HepG2 (cell line): Measurements from ENCODE around the gene ZFP92. TPM values are rescaled to one million over a fixed set of nuclear protein-coding genes. Genes with fewer than 3 reads are reported as not detected.

Experiments used
- ATAC-seq: fragments of 200-7000 bp; cut with Tn5 transposase; 3 replicates; pipeline ENCODE4 v1.9.1; 2020; ENCODE audit warnings: mild to moderate bottlenecking, moderate library complexity
- BruUV-seq: library from RNA; stranded (reverse); fragments of 400-500 nt; replicated peaks from 2 replicates; lab custom pipeline; 2021; lab: Mats Ljungman, UMichigan
- CTCF ChIA-PET: fragments of 300-600 bp; formaldehyde crosslinking; extraction: SDS; loops from one replicate; lab custom pipeline; 2021; ENCODE audit warnings: low total read pairs, inconsistent platforms, low intra/inter-chr PET ratio; lab: Yijun Ruan, JAX
- POLR2A ChIA-PET: fragments of 350-600 bp; sonication (Branson Sonifier 250); formaldehyde crosslinking; loops from one replicate; lab custom pipeline; 2020; ENCODE audit warnings: antibody characterized with exemption, inconsistent platforms; lab: Yijun Ruan, JAX
- DNase-seq: peaks from one replicate; pipeline ENCODE4 v3.0.0-alpha.2; 2015; ENCODE audit warnings: low spot score
- FAIRE-seq: peaks from 3 replicates; lab custom pipeline; 2011; peaks lifted over from hg19 to GRCh38; lab: Jason Lieb, UNC
- H2AFZ ChIP-seq: one replicate; pipeline ENCODE4 v1.6.1; 2011; ENCODE audit warnings: low read length, inconsistent platforms
- H3K27ac ChIP-seq: fragments of 300-600 bp; 3 replicates; pipeline ENCODE4 v1.8.0; 2011; ENCODE audit warnings: mixed run types, mild to moderate bottlenecking, mixed read lengths, low read length, inconsistent platforms; ENCODE audit not compliant: insufficient read depth; ENCODE audit errors: extremely low read length
- H3K27me3 ChIP-seq, 2 experiments: fragments of 200-600 bp in 1 of 2; 2 replicates in 1 of 2; 3 replicates in 1 of 2; pipeline versions ENCODE4 v1.6.0 to v1.8.0; 2011; ENCODE audit warnings: low read length in 2 of 2, mild to moderate bottlenecking in 2 of 2, moderate library complexity in 2 of 2, inconsistent platforms in 1 of 2; ENCODE audit not compliant: insufficient read depth in 2 of 2, control insufficient read depth in 1 of 2
- H3K36me3 ChIP-seq, 2 experiments: fragments of 200-600 bp in 1 of 2; replicated peaks in 1 of 2; 2 replicates in 1 of 2; 3 replicates in 1 of 2; pipeline versions ENCODE4 v1.5.1 to v1.8.0; 2011; ENCODE audit warnings: low read length in 2 of 2, inconsistent platforms in 1 of 2; ENCODE audit not compliant: insufficient read depth in 2 of 2, control insufficient read depth in 1 of 2
- H3K4me1 ChIP-seq: 2 replicates; pipeline ENCODE4 v1.5.1; 2012; ENCODE audit warnings: low read length, inconsistent platforms; ENCODE audit not compliant: insufficient read depth
- H3K4me2 ChIP-seq: 2 replicates; pipeline ENCODE4 v1.6.0; 2011; ENCODE audit warnings: low read depth, low read length, inconsistent platforms
- H3K4me3 ChIP-seq, 3 experiments: fragments of 200-600 bp in 1 of 3; sonication (generic), shearing (Covaris generic) in 1 of 3; replicated peaks in 1 of 3; 2 replicates each; pipeline ENCODE4 v1.5.1; 2011 to 2016; ENCODE audit warnings: low read length in 3 of 3, inconsistent platforms in 2 of 3, low read depth in 2 of 3, mild to moderate bottlenecking in 2 of 3, control low read depth in 1 of 3, mixed read lengths in 1 of 3; ENCODE audit not compliant: insufficient read depth in 1 of 3
- H3K79me2 ChIP-seq: one replicate; pipeline ENCODE4 v1.6.1; 2011; ENCODE audit warnings: low read length, inconsistent platforms; ENCODE audit not compliant: insufficient read depth
- H3K9ac ChIP-seq: 2 replicates; pipeline ENCODE4 v1.6.0; 2011; ENCODE audit warnings: mild to moderate bottlenecking, low read depth, low read length, inconsistent platforms; ENCODE audit not compliant: insufficient read depth
- H3K9me3 ChIP-seq: 2 replicates; pipeline ENCODE4 v1.5.1; 2012; ENCODE audit warnings: mild to moderate bottlenecking, low read length
- H4K20me1 ChIP-seq: 2 replicates; pipeline ENCODE4 v1.6.0; 2011; ENCODE audit warnings: inconsistent platforms, mild to moderate bottlenecking, low read length, moderate library complexity; ENCODE audit not compliant: insufficient read depth
- ATF7-NPFF ChIP-seq: sonication (generic); formaldehyde crosslinking; IDR thresholded peaks from 2 replicates; pipeline ENCODE4 v1.8.1; 2023; ENCODE audit warnings: mild to moderate bottlenecking, low read depth, missing genetic modification reagents, moderate library complexity
- BORCS8-MEF2B ChIP-seq: sonication (generic); formaldehyde crosslinking; IDR thresholded peaks from 2 replicates; pipeline ENCODE4 v1.8.0; 2022; ENCODE audit warnings: mild to moderate bottlenecking, missing genetic modification reagents
- CCDC6 ChIP-seq: sonication (generic); formaldehyde crosslinking; IDR thresholded peaks from 2 replicates; pipeline ENCODE4 v1.8.1; 2022; ENCODE audit warnings: mild to moderate bottlenecking, missing genetic modification reagents, moderate library complexity
- SMYD3 ChIP-seq: sonication (generic); formaldehyde crosslinking; IDR thresholded peaks from 2 replicates; pipeline ENCODE4 v1.8.1; 2023; ENCODE audit warnings: mild to moderate bottlenecking, missing genetic modification reagents
- SP5 ChIP-seq: IDR thresholded peaks from 2 replicates; pipeline ENCODE4 v1.6.1; 2016; ENCODE audit warnings: low read depth, borderline replicate concordance
- SRSF9 ChIP-seq: fragments of 200-400 bp; formaldehyde crosslinking; IDR thresholded peaks from 2 replicates; pipeline ENCODE4 v1.6.1; 2018; ENCODE audit warnings: borderline replicate concordance, mild to moderate bottlenecking, low read depth, low read length; ENCODE audit not compliant: insufficient read depth, poor library complexity, severe bottlenecking
- TCF7 ChIP-seq: sonication (generic); IDR thresholded peaks from 2 replicates; pipeline ENCODE4 v1.6.1; 2016; ENCODE audit warnings: antibody characterized with exemption, low read depth
- ZFAT ChIP-seq: sonication (generic); formaldehyde crosslinking; conservative IDR thresholded peaks from 2 replicates; pipeline ENCODE4 v1.8.1; 2023; ENCODE audit warnings: missing genetic modification reagents, inconsistent platforms
- ZFP90 ChIP-seq: sonication (generic); formaldehyde crosslinking; IDR thresholded peaks from 2 replicates; pipeline ENCODE4 v1.8.0; 2022; ENCODE audit warnings: missing genetic modification reagents, mild to moderate bottlenecking, inconsistent platforms, borderline replicate concordance
- ZNF235 ChIP-seq: sonication (generic); formaldehyde crosslinking; IDR thresholded peaks from 2 replicates; pipeline ENCODE4 v1.8.1; 2023; ENCODE audit warnings: mild to moderate bottlenecking, missing genetic modification reagents, borderline replicate concordance
- ZSCAN25 ChIP-seq: sonication (generic); formaldehyde crosslinking; IDR thresholded peaks from 2 replicates; pipeline ENCODE4 v1.8.0; 2022; ENCODE audit warnings: mild to moderate bottlenecking, missing genetic modification reagents
- WGBS: methylation state at CpG from one replicate; pipeline ENCODE4 v1.1.6; 2017; ENCODE audit warnings: low lambda C conversion rate; 5-methylcytosine and 5-hydroxymethylcytosine counted together
- in situ Hi-C: cut with HindIII; loops from 2 replicates; pipeline ENCODE4 v1.10.0; 2017; ENCODE audit warnings: low pct_unique_long_range_greater_than_20kb; ENCODE audit not compliant: extremely low pct_ligation_motif_present
- intact Hi-C: fragments of 100-400 bp; cut with micrococcal nuclease; formaldehyde crosslinking; loops from one replicate; pipeline ENCODE4 v1.10.0; 2022; ENCODE audit not compliant: unreplicated experiment
- polyA plus RNA-seq, 8 experiments: library from polyadenylated mRNA; depleted of rRNA in 3 of 8; stranded (reverse) in 7 of 8; unstranded in 1 of 8; fragments of >200 nt; fragmentation: Illumina TruSeq in 4 of 8; extraction: Trizol in 4 of 8; gene quantifications; 2 replicates each; pipeline versions ENCODE4 v1.2.1 to v1.2.3, GENCODE V29; 2011 to 2016; ENCODE audit warnings: low read depth in 4 of 8, missing spikeins in 1 of 8, mixed read lengths in 1 of 8; ENCODE audit not compliant: insufficient read depth in 1 of 8
- total RNA-seq, 5 experiments: library from RNA; depleted of rRNA; stranded (reverse); fragments of >200 nt; fragmentation: Illumina TruSeq; extraction: Trizol; gene quantifications; 2 replicates each; pipeline ENCODE4 v1.2.3, GENCODE V29; 2016; ENCODE audit warnings: low read depth in 1 of 5
- TF ChIP-seq, protein P1 (sequence below): sonication (generic); formaldehyde crosslinking; IDR thresholded peaks from 2 replicates; pipeline ENCODE4 v1.5.0; 2020; ENCODE audit warnings: missing genetic modification reagents, mild to moderate bottlenecking, borderline replicate concordance
- TF ChIP-seq, protein P2 (sequence below): sonication (generic); formaldehyde crosslinking; IDR thresholded peaks from 2 replicates; pipeline ENCODE4 v1.5.0; 2020; ENCODE audit warnings: missing genetic modification reagents
- TF ChIP-seq, protein P3 (sequence below): sonication (generic); formaldehyde crosslinking; IDR thresholded peaks from 2 replicates; pipeline ENCODE4 v1.4.0; 2020; ENCODE audit warnings: missing genetic modification reagents
- TF ChIP-seq, protein P4 (sequence below): fragments of 450-650 bp; IDR thresholded peaks from 2 replicates; pipeline ENCODE4 v1.6.1; 2016

Gene ZFP92
- total and polyA plus RNA-seq, 2 of the 13 experiments (the other 11 are each of a cell fraction or from before 2014, with no cell fraction given): 0.02 TPM; not detected in 1

DNA sequence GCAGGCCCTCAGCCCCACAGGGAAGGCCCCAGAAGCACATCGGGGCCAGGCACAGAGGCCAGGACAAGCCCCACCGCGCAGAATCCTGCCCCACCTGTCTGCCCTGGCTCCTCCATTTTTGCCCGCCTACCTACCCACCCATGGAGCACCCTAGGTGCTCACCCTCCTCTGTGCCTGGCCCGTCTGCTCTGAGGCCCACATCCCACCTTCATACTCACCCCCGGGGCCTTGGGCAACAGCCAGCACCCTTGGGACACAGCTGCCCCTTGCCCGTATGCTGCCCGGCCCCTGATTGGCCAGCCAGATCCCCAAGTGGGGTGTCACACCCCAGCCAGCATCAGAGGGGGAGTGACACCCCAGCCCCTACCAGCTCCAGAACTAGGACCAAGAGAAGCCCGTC is 45.4 kb downstream of the ZFP92 start:
- CTCF ChIA-PET: no interaction called here
- Histone ChIP-seq H4K20me1 (no peaks in the 10 kb centered on the region), H2AFZ (no peak overlapping the region), H3K4me3 (no peak overlapping the region), H3K36me3 (peaks cover 0 to 1% of the 10 kb centered on the region in 2 experiments; a peak in 1 of 5 replicates)
- WGBS: 100% methylated on average over 1 of the region's 9 CpGs
- no peak for ATAC-seq
- no peak for FAIRE-seq
- no peak for TF ChIP-seq ZNF235
- TF ChIP-seq SP5 (CRISPR knock-in tag): no peak
- TF ChIP-seq CCDC6 (CRISPR knock-in tag): no peak
- no peak for TF ChIP-seq TCF7
- TF ChIP-seq, protein P1, sequence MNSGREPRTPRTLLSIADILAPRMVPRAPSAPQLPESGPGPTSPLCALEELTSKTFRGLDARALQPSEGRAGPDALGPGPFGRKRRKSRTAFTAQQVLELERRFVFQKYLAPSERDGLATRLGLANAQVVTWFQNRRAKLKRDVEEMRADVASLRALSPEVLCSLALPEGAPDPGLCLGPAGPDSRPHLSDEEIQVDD (CRISPR knock-in tag): no peak
- TF ChIP-seq ZFAT (CRISPR knock-in tag): no peak
- no peak for TF ChIP-seq SMYD3 (CRISPR knock-in tag)
- no peak for TF ChIP-seq BORCS8-MEF2B
- TF ChIP-seq, protein P2, sequence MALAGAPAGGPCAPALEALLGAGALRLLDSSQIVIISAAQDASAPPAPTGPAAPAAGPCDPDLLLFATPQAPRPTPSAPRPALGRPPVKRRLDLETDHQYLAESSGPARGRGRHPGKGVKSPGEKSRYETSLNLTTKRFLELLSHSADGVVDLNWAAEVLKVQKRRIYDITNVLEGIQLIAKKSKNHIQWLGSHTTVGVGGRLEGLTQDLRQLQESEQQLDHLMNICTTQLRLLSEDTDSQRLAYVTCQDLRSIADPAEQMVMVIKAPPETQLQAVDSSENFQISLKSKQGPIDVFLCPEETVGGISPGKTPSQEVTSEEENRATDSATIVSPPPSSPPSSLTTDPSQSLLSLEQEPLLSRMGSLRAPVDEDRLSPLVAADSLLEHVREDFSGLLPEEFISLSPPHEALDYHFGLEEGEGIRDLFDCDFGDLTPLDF: no peak
- TF ChIP-seq ZSCAN25 (CRISPR knock-in tag): no peak
- TF ChIP-seq SRSF9: no peak
- no peak for TF ChIP-seq ZFP90 (CRISPR knock-in tag)
- TF ChIP-seq, protein P3, sequence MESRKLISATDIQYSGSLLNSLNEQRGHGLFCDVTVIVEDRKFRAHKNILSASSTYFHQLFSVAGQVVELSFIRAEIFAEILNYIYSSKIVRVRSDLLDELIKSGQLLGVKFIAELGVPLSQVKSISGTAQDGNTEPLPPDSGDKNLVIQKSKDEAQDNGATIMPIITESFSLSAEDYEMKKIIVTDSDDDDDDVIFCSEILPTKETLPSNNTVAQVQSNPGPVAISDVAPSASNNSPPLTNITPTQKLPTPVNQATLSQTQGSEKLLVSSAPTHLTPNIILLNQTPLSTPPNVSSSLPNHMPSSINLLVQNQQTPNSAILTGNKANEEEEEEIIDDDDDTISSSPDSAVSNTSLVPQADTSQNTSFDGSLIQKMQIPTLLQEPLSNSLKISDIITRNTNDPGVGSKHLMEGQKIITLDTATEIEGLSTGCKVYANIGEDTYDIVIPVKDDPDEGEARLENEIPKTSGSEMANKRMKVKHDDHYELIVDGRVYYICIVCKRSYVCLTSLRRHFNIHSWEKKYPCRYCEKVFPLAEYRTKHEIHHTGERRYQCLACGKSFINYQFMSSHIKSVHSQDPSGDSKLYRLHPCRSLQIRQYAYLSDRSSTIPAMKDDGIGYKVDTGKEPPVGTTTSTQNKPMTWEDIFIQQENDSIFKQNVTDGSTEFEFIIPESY (CRISPR knock-in tag): no peak
- no peak for TF ChIP-seq ATF7-NPFF (CRISPR knock-in tag)
- TF ChIP-seq, protein P4, sequence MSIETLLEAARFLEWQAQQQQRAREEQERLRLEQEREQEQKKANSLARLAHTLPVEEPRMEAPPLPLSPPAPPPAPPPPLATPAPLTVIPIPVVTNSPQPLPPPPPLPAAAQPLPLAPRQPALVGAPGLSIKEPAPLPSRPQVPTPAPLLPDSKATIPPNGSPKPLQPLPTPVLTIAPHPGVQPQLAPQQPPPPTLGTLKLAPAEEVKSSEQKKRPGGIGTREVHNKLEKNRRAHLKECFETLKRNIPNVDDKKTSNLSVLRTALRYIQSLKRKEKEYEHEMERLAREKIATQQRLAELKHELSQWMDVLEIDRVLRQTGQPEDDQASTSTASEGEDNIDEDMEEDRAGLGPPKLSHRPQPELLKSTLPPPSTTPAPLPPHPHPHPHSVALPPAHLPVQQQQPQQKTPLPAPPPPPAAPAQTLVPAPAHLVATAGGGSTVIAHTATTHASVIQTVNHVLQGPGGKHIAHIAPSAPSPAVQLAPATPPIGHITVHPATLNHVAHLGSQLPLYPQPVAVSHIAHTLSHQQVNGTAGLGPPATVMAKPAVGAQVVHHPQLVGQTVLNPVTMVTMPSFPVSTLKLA: no peak
- TF ChIP-seq, all 625 proteins: peak for 0
- H3K4me1 ChIP-seq: no peaks in the 10 kb centered on the region
- no peaks in the 10 kb centered on the region for H3K9me3 ChIP-seq
- no peak overlapping the region for H3K9ac ChIP-seq
- POLR2A ChIA-PET: no interaction called here
- intact Hi-C loops: no loop called here
- H3K4me2 ChIP-seq: no peak overlapping the region
- no peaks in the 10 kb centered on the region for H3K79me2 ChIP-seq
- DNase-seq: no peak
- no TSS peak for BruUV-seq
- no peaks in the 10 kb centered on the region for H3K27me3 ChIP-seq
- no peak overlapping the region for H3K27ac ChIP-seq
- in situ Hi-C loops: loop anchor here (10.0 kb wide), 1 partner anchor 48 kb away; no protein-coding TSS in a partner anchor
